GM23338 (cell line): ENCODE data around the gene PTPRN2. TPM values are rescaled to one million over a fixed set of nuclear protein-coding genes. Genes with fewer than 3 reads are reported as not detected.

Experiments used
- ATAC-seq: fragments of 200-7000 bp; cut with Tn5 transposase; 3 replicates; pipeline ENCODE4 v1.9.1; 2020
- DNase-seq: peaks from one replicate; pipeline ENCODE4 v3.0.0-alpha.2; 2015; ENCODE audit warnings: low spot score
- H2AFZ ChIP-seq: fragments of 200-600 bp; sonication (generic); 2 replicates; pipeline ENCODE4 v1.8.0; 2016; ENCODE audit warnings: antibody characterized with exemption, mild to moderate bottlenecking, moderate library complexity
- H3F3A ChIP-seq: fragments of 200-600 bp; sonication (generic); replicated peaks from 2 replicates; pipeline ENCODE4 v1.8.0; 2017; ENCODE audit warnings: antibody characterized with exemption, mixed run types, low read depth
- H3K27ac ChIP-seq: fragments of 200-600 bp; sonication (generic); 2 replicates; pipeline ENCODE4 v1.6.1; 2016; ENCODE audit warnings: low read depth
- H3K27me3 ChIP-seq: fragments of 200-600 bp; sonication (generic); 2 replicates; pipeline ENCODE4 v1.8.0; 2016; ENCODE audit warnings: mild to moderate bottlenecking, mixed run types, moderate library complexity; ENCODE audit not compliant: insufficient read depth
- H3K36me3 ChIP-seq: fragments of 200-600 bp; sonication (generic); 2 replicates; pipeline ENCODE4 v1.8.0; 2016; ENCODE audit warnings: mild to moderate bottlenecking; ENCODE audit not compliant: insufficient read depth
- H3K4me1 ChIP-seq: fragments of 200-600 bp; sonication (generic); 2 replicates; pipeline ENCODE4 v1.8.0; 2016; ENCODE audit warnings: mild to moderate bottlenecking, moderate library complexity; ENCODE audit not compliant: insufficient read depth
- H3K4me2 ChIP-seq: fragments of 200-600 bp; sonication (generic); 2 replicates; pipeline ENCODE4 v1.7.1; 2017; ENCODE audit warnings: mixed run types
- H3K4me3 ChIP-seq: fragments of 200-600 bp; sonication (generic); 2 replicates; pipeline ENCODE4 v1.6.1; 2016; ENCODE audit warnings: mixed run types
- H3K79me2 ChIP-seq: fragments of 200-600 bp; sonication (generic); replicated peaks from 2 replicates; pipeline ENCODE4 v1.8.0; 2017; ENCODE audit warnings: mild to moderate bottlenecking; ENCODE audit not compliant: insufficient read depth
- H3K9me2 ChIP-seq: fragments of 200-600 bp; sonication (generic); 2 replicates; pipeline ENCODE4 v1.8.0; 2017; ENCODE audit not compliant: insufficient read depth
- H4K20me1 ChIP-seq: fragments of 200-600 bp; sonication (generic); replicated peaks from 2 replicates; pipeline ENCODE4 v1.8.0; 2017; ENCODE audit warnings: mild to moderate bottlenecking; ENCODE audit not compliant: insufficient read depth
- H3K27ac Mint-ChIP-seq: 2 replicates; pipeline ENCODE4 v1.8.0; 2020; ENCODE audit warnings: inconsistent platforms, mild to moderate bottlenecking, moderate library complexity, mixed read lengths
- H3K27me3 Mint-ChIP-seq: 3 replicates; pipeline ENCODE4 v1.8.0; 2022; ENCODE audit warnings: low read depth, mild to moderate bottlenecking, moderate library complexity, mixed read lengths, inconsistent platforms; ENCODE audit not compliant: insufficient read depth, poor library complexity
- H3K36me3 Mint-ChIP-seq: 3 replicates; pipeline ENCODE4 v1.8.0; 2021; ENCODE audit warnings: low read depth, mild to moderate bottlenecking, inconsistent platforms, moderate library complexity, mixed read lengths
- H3K4me1 Mint-ChIP-seq: 3 replicates; pipeline ENCODE4 v1.8.0; 2020; ENCODE audit warnings: mild to moderate bottlenecking, inconsistent platforms, mixed read lengths
- H3K4me3 Mint-ChIP-seq: 3 replicates; pipeline ENCODE4 v1.8.0; 2021; ENCODE audit warnings: moderate library complexity, mild to moderate bottlenecking, inconsistent platforms, mixed read lengths
- H3K9me3 Mint-ChIP-seq: 3 replicates; pipeline ENCODE4 v1.8.0; 2020; ENCODE audit warnings: moderate library complexity, mild to moderate bottlenecking, inconsistent platforms, mixed read lengths
- ETS1 ChIP-seq: IDR thresholded peaks from 2 replicates; pipeline ENCODE4 v1.6.1; 2016; ENCODE audit warnings: antibody characterized with exemption
- EZH2 ChIP-seq: fragments of 200-600 bp; sonication (generic); IDR thresholded peaks from one replicate; pipeline ENCODE4 v1.8.0; 2017; ENCODE audit warnings: antibody characterized with exemption, mild to moderate bottlenecking, low read depth; ENCODE audit not compliant: unreplicated experiment
- JUNB ChIP-seq: IDR thresholded peaks from one replicate; pipeline ENCODE4 v1.6.1; 2016; ENCODE audit warnings: antibody characterized with exemption; ENCODE audit not compliant: unreplicated experiment
- NANOG ChIP-seq: IDR thresholded peaks from 2 replicates; pipeline ENCODE4 v1.6.1; 2016; ENCODE audit warnings: antibody characterized with exemption, borderline replicate concordance
- POLR2AphosphoS5 ChIP-seq: IDR thresholded peaks from 2 replicates; pipeline ENCODE4 v1.6.1; 2016; ENCODE audit warnings: antibody characterized with exemption, low read depth
- REST ChIP-seq: IDR thresholded peaks from one replicate; pipeline ENCODE4 v1.6.1; 2018; ENCODE audit warnings: antibody characterized with exemption; ENCODE audit not compliant: unreplicated experiment
- STAT1 ChIP-seq: IDR thresholded peaks from one replicate; pipeline ENCODE4 v1.6.1; 2016; ENCODE audit warnings: antibody characterized with exemption; ENCODE audit not compliant: unreplicated experiment
- ZNF331 ChIP-seq: fragments of 250-450 bp; sonication (Bioruptor Pico); IDR thresholded peaks from 2 replicates; pipeline ENCODE4 v1.5.0; 2020; ENCODE audit warnings: low read depth, mild to moderate bottlenecking, moderate library complexity
- polyA plus RNA-seq: library from polyadenylated mRNA; unstranded; fragments of >200 nt; fragmentation: Nextera tagmentation; extraction: Ambion mirVana; gene quantifications from 2 replicates; pipeline ENCODE4 v1.2.1, GENCODE V29; 2016
- total RNA-seq: library from RNA; depleted of rRNA; stranded (reverse); fragments of >200 nt; shearing (Covaris generic); gene quantifications from 2 replicates; pipeline ENCODE4 v1.2.3, GENCODE V29; 2014
- TF ChIP-seq, protein P1 (sequence below), 2 experiments: fragments of 200-600 bp in 1 of 2; sonication (generic) in 1 of 2; conservative IDR thresholded peaks; 2 replicates each; pipeline versions ENCODE4 v1.5.1 to v1.6.1; 2016 to 2017; ENCODE audit warnings: antibody characterized with exemption in 2 of 2, low read depth in 2 of 2, mild to moderate bottlenecking in 2 of 2, moderate library complexity in 1 of 2

The PTPRN2 gene
- total and polyA plus RNA-seq, 2 experiments from 2014 or later = 0.87 to 4.0 TPM

- TF ChIP-seq POLR2AphosphoS5 = no peak
- no peak for TF ChIP-seq EZH2
- no peak for TF ChIP-seq REST
Measured at GRCh38 chr7:157997471-157997870, 590.2 kb downstream of the PTPRN2 start (continued).

DNA sequence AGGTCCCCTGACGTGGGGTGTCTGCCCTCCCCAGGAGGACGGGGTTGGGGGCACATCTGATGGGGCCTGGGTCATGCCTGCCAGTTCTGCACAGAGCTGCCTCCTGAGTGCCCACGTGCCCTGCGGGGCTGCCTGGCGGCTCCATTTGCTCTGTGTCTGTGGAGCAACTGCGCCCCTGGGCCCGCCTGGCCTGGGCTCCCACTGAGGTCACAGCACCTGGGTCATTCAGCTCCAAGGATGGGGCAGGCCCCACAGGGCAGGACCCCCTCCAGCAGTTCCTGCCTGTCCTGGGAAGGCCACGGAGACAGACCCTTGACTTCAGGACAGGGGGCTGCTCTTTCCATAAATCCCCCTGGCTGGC is 590.6 kb downstream of the PTPRN2 start:
- ATAC-seq (no peak), DNase-seq (no peak)
- no peaks in the 10 kb centered on the region for H3K4me1 ChIP-seq
- peaks cover 88% of the 10 kb centered on the region for H3K9me3 Mint-ChIP-seq
- H3K36me3 ChIP-seq = no peaks in the 10 kb centered on the region
- H3K27me3 ChIP-seq = no peaks in the 10 kb centered on the region
- H4K20me1 ChIP-seq = no peaks in the 10 kb centered on the region
- H3K27me3 Mint-ChIP-seq = peaks cover 13% of the 10 kb centered on the region
- no peaks in the 10 kb centered on the region for H3K9me2 ChIP-seq
- no peaks in the 10 kb centered on the region for H3K4me1 Mint-ChIP-seq
- H2AFZ ChIP-seq = no peak overlapping the region
- H3K4me2 ChIP-seq = no peak overlapping the region
- H3K27ac Mint-ChIP-seq = no peak overlapping the region
- TF ChIP-seq JUNB (no peak), STAT1 (no peak), ZNF331 (CRISPR knock-in tag) (no peak), EZH2 (no peak), NANOG (no peak), ETS1 (no peak), POLR2AphosphoS5 (no peak)
- TF ChIP-seq, protein P1, sequence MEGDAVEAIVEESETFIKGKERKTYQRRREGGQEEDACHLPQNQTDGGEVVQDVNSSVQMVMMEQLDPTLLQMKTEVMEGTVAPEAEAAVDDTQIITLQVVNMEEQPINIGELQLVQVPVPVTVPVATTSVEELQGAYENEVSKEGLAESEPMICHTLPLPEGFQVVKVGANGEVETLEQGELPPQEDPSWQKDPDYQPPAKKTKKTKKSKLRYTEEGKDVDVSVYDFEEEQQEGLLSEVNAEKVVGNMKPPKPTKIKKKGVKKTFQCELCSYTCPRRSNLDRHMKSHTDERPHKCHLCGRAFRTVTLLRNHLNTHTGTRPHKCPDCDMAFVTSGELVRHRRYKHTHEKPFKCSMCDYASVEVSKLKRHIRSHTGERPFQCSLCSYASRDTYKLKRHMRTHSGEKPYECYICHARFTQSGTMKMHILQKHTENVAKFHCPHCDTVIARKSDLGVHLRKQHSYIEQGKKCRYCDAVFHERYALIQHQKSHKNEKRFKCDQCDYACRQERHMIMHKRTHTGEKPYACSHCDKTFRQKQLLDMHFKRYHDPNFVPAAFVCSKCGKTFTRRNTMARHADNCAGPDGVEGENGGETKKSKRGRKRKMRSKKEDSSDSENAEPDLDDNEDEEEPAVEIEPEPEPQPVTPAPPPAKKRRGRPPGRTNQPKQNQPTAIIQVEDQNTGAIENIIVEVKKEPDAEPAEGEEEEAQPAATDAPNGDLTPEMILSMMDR (conservative IDR thresholded peaks at IDR 0.05; ENCODE audit: low read depth in 2 of 2) = no peak
- no peaks in the 10 kb centered on the region for H3K79me2 ChIP-seq
- no peak overlapping the region for H3K4me3 Mint-ChIP-seq
- H3F3A ChIP-seq = no peaks in the 10 kb centered on the region
- H3K4me3 ChIP-seq = no peak overlapping the region
- no peak overlapping the region for H3K27ac ChIP-seq
- H3K36me3 Mint-ChIP-seq = peaks cover 46% of the 10 kb centered on the region
